22Rv1 (cell line): ENCODE results near the gene TRMT1.
A peak's percentile ranks its signal among the peaks of the same experiment; 100 is the strongest.

ENCODE experiments used
- H3K27ac ChIP-seq: fragments of 450-650 bp; 2 replicates; pipeline ENCODE4 v1.5.1; 2017
- CTCF ChIP-seq: fragments of 450-650 bp; IDR thresholded peaks from 2 replicates; pipeline ENCODE4 v1.5.1; 2017; ENCODE audit warnings: mild to moderate bottlenecking
- ZFX ChIP-seq: fragments of 450-650 bp; IDR thresholded peaks from 2 replicates; pipeline ENCODE4 v1.6.1; 2017; ENCODE audit warnings: antibody characterized with exemption, borderline replicate concordance

Gene TRMT1

GRCh38 chr19:13102416-13102665 lies 14.2 kb downstream of the TRMT1 start:
- H3K27ac ChIP-seq: peak overlapping the region; percentile 33
- TF ChIP-seq ZFX (no peak), CTCF (no peak)

GRCh38 chr19:13101590-13102415 lies 14.7 kb downstream of the TRMT1 start:
- TF ChIP-seq ZFX (no peak), CTCF (no peak)
- peak overlapping the region; percentile 33 for H3K27ac ChIP-seq

GRCh38 chr19:13100841-13101589 lies 15.5 kb downstream of the TRMT1 start:
- TF ChIP-seq ZFX: no peak
- TF ChIP-seq CTCF: peak; percentile 15; the same call in 1 of the 2 replicates
- H3K27ac ChIP-seq: peak overlapping the region; percentile 33; the same call in 1 of the 2 replicates

- H3K27ac ChIP-seq: peak overlapping the region; percentile 40
- TF ChIP-seq ZFX (no peak), CTCF (no peak)
Observed at GRCh38 chr19:13100031-13100588, 16.4 kb downstream of the TRMT1 start.

GRCh38 chr19:13099073-13099999 lies 17.2 kb downstream of the TRMT1 start:
- no peak for TF ChIP-seq CTCF
- no peak for TF ChIP-seq ZFX
- H3K27ac ChIP-seq: peak overlapping the region; percentile 40

- TF ChIP-seq ZFX (no peak), CTCF (no peak)
- peak overlapping the region; percentile 20; the same call in 1 of the 2 replicates for H3K27ac ChIP-seq
Observed at GRCh38 chr19:13098277-13099072, 18.1 kb downstream of the TRMT1 start.
